Endometrial microvascular endothelial cells (primary cell): ENCODE results near the gene PARP15. TPM values are rescaled to one million over a fixed set of nuclear protein-coding genes. Genes with fewer than 3 reads are reported as not detected.
"Not testable (repeated sequence)": the region's sequence is repeated elsewhere in the genome, so short reads cannot be mapped to it uniquely, and the experiment has no call there.

ENCODE experiments used
- in situ Hi-C: cut with HindIII; loops from 2 replicates; pipeline ENCODE4 v1.10.0; 2017; ENCODE audit warnings: low sequenced_read_pairs, low pct_unique_long_range_greater_than_20kb; ENCODE audit errors: inconsistent ontology term
- total RNA-seq: library from RNA; depleted of rRNA; stranded (reverse); fragments of >200 nt; gene quantifications from one replicate; pipeline ENCODE4 v1.2.3, GENCODE V29; 2015; ENCODE audit errors: inconsistent ontology term

The PARP15 gene
- total RNA-seq, 1 donor from 2014 or later, result 1.9 TPM

- in situ Hi-C loops, result no loop called here
Observed at GRCh38 chr3:122646146-122646988, 68.9 kb downstream of the PARP15 start.

- in situ Hi-C loops, result not testable (repeated sequence)
Observed at GRCh38 chr3:122651233-122651907, 73.9 kb downstream of the PARP15 start.

- in situ Hi-C loops, result not testable (repeated sequence)
Observed at GRCh38 chr3:122651962-122652361, 74.5 kb downstream of the PARP15 start.

GRCh38 chr3:122658336-122658735 is 80.9 kb downstream of the PARP15 start:
- in situ Hi-C loops, result not testable (repeated sequence)

DNA sequence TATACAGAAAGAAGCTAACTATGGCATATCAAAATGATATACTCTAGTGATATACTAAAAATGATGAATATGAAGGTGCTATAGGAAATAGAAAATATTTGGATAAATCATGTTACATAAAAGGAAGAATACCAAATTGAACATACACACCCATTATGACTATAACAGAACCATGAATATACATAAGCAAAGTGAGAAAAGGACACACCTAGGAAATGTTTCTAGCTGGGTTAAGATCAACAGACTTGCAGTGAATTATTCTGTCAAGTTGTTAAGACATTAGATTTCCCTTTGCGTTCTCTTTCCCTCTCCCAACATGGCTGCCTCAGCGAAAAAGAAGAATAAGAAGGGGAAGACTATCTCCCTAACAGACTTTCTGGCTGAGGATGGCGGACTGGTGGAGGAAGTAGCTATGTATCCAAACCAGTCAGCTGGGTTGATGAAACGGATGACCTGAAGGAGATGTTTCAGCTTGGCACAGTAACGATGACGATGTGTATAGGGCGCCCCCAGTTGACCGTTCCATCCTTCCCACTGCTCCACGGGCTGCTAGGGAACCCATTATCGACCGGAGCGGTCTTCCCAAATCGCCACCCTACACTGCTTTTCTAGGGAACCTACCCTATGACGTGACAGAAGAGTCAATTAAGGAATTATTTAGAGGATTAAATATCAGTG is 83.0 kb downstream of the PARP15 start:
- in situ Hi-C loops, result no loop called here

DNA sequence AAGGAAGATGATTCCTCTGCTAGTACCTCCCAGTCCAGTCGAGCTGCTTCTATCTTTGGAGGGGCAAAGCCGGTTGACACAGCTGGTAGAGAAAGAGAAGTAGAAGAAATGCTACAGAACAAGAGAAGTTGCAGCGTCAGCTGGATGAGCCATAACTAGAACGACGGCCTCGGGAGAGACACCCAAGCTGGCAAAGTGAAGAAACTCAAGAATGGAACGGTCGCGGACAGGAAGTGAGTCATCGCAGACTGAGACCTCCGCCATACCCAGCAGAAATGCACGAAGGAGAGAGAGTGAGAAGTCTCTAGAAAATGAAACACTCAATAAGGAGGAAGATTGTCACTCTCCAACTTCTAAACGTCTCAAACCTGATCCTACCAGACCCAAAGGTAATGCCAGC is 84.2 kb downstream of the PARP15 start:
- in situ Hi-C loops, result no loop called here

DNA sequence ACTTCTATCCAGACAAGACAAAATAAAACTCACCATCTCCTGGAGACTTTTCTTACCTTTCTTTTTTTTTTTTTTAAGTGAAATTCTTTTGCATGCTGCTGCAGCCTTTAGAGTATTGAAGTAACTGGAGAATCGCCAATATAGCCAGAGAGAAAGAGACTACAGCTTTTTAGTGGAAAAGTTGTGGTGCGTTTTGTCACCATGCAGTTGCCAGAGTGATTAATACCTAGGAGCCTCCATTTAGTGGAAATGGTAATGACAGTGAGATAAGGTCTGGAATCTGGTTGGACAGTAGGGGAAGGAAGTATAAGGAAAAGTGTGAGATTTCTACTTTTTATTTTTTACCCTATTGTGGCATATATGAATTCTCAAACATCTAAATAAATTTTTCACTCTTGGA is 85.1 kb downstream of the PARP15 start:
- in situ Hi-C loops, result no loop called here

GRCh38 chr3:122665226-122665786 is 87.9 kb downstream of the PARP15 start:
- in situ Hi-C loops, result no loop called here

- in situ Hi-C loops, result no loop called here
Observed at GRCh38 chr3:122665881-122666280, 88.4 kb downstream of the PARP15 start.

DNA sequence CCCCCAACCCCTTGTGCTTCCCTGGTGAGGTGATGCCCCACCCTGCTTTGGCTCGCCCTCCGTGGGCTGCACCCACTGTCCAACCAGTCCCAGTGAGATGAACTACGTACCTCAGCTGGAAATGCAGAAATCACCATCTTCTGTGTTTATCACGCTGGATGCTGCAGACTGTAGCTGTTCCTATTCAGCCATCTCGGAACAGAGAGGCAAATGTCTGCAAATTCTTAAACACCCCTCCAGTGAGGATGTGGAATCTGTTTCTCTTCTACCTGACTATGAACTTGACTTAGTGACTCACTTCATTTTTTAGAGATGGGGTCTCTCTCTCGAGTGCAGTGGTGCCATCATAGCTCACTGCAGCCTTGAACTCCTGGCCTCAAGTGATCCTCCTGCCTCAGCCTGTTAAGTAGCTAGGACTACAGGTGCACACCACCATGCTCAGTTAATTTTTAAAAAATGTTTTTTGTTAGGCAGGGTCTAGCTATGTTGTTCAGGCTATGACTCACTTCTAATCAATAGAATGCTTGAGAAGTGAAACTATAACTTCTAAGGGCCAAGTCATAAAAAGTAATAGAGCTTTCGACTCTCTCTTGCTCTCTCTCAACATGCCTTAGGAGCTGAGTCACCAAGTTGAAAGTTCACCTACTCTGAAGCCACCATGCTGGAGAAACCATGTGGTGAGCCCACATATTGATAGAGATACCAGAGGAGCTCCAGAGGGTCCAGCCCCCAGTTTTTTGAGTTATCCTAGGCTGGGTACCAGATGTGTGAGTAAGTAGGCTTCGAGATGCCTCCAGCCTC is 91.7 kb downstream of the PARP15 start:
- in situ Hi-C loops, result no loop called here

DNA sequence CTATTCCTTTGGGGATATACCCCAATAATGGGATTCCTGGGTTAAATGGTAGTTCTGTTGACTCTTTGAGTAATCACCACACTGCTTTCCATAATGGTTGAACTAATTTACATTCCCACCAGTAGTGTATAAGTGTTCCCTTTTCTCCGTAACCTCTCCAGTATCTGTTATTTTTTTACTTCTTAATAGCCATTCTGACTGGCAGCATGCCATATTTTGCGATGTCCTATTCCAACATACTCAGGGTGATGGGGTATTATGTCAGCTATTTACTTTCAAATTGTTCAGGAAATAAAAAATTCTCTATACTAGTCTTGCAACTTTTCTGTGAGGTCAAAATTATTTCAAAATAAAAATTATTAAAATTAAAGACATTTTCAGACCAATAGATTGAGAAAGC is 94.1 kb downstream of the PARP15 start:
- in situ Hi-C loops, result no loop called here

GRCh38 chr3:122674339-122674738 is 96.9 kb downstream of the PARP15 start:
- in situ Hi-C loops, result no loop called here

GRCh38 chr3:122676759-122677158 is 99.3 kb downstream of the PARP15 start:
- in situ Hi-C loops, result no loop called here

- in situ Hi-C loops, result no loop called here
Observed at GRCh38 chr3:122677216-122677615, 99.8 kb downstream of the PARP15 start.

GRCh38 chr3:122678506-122678905 is 101.1 kb downstream of the PARP15 start:
- in situ Hi-C loops, result no loop called here

- in situ Hi-C loops, result no loop called here
Observed at GRCh38 chr3:122679085-122679881, 101.8 kb downstream of the PARP15 start.

- in situ Hi-C loops, result no loop called here
Observed at GRCh38 chr3:122679882-122680474, 102.5 kb downstream of the PARP15 start.
